ENCODE results near the gene MMP11. TPM values are rescaled to one million over a fixed set of nuclear protein-coding genes. Genes with fewer than 3 reads are reported as not detected.

MMP11 gene
- polyA plus RNA-seq, 1 of the 3 experiments (the other 2 are of a cell fraction), result 64.4 TPM

DNA sequence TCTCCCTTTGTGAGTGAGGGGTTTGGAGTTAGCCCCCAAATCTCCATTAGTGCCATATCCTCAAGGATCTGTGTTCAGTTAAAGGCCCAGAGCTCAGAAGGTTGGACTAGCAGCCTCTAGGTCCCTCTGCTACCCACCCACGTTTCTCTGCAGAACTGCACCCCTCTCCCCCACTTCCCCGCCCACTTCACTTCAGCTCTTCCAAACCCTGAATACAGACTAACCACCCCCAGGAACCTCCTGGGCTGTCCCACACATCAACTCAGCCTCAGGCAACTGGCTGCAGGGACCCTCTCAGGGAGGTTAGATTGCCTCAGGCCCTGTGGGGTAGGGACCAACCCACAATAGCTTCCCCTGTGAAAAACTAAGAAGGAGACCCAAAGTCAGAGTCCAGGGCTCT is 19.3 kb upstream of the MMP11 start:
- H3F3A ChIP-seq (replicated peaks; ENCODE audit: insufficient read depth), result no peaks in the 10 kb centered on the region
- H3K79me2 ChIP-seq (ENCODE audit: insufficient read depth), result peaks cover 16% of the 10 kb centered on the region
- POLR2A ChIA-PET, result no interaction called here
- H3K4me3 ChIP-seq (ENCODE audit: low read depth in 2 of 2, low read length in 1 of 2), result no peak overlapping the region
- CTCF ChIA-PET, result interaction anchor here (2.7 kb wide), 1 partner anchor 96 kb away, joined by 6 read pairs; no protein-coding TSS in a partner anchor
- no peak overlapping the region for H3K27ac ChIP-seq (ENCODE audit: low read depth in 2 of 2, low read length in 1 of 2)
- no peak overlapping the region for H2AFZ ChIP-seq (ENCODE audit: low read depth)
- no peaks in the 10 kb centered on the region for H3K36me3 ChIP-seq (replicated peaks in 1 of 2; ENCODE audit: control insufficient read depth in 1 of 2, insufficient read depth in 2 of 2, low read length in 1 of 2)
- WGBS (ENCODE audit: low lambda C conversion rate), result 85% methylated on average over 2 of the region's 2 CpGs
- H3K4me2 ChIP-seq, result no peak overlapping the region
- H3K27me3 ChIP-seq (ENCODE audit: insufficient read depth), result no peaks in the 10 kb centered on the region
- H3K4me1 ChIP-seq (ENCODE audit: control insufficient read depth in 1 of 2, insufficient read depth in 2 of 2, low read depth in 1 of 2, low read length in 1 of 2), result peaks cover 0 to 10% of the 10 kb centered on the region in 2 experiments; a peak in 2 of 4 replicates
- no peak for DNase-seq
- H3K9me3 ChIP-seq, result no peaks in the 10 kb centered on the region
- TF ChIP-seq USF2 (IDR thresholded peaks at IDR 0.05; ENCODE audit: borderline replicate concordance, low read depth, low read length), result no peak
- no peak for TF ChIP-seq TAF1 (IDR thresholded peaks at IDR 0.05; ENCODE audit: borderline replicate concordance, low read depth, low read length)
- TF ChIP-seq YY1 (IDR thresholded peaks at IDR 0.05; ENCODE audit: low read depth), result no peak
- no peak for TF ChIP-seq SIN3A (IDR thresholded peaks at IDR 0.05; ENCODE audit: borderline replicate concordance, low read depth, low read length)
- no peak for TF ChIP-seq MEF2A (IDR thresholded peaks at IDR 0.05; ENCODE audit: borderline replicate concordance, low read depth)
- no peak for TF ChIP-seq MAX (IDR thresholded peaks at IDR 0.05; ENCODE audit: low read depth)
- TF ChIP-seq, protein P1, sequence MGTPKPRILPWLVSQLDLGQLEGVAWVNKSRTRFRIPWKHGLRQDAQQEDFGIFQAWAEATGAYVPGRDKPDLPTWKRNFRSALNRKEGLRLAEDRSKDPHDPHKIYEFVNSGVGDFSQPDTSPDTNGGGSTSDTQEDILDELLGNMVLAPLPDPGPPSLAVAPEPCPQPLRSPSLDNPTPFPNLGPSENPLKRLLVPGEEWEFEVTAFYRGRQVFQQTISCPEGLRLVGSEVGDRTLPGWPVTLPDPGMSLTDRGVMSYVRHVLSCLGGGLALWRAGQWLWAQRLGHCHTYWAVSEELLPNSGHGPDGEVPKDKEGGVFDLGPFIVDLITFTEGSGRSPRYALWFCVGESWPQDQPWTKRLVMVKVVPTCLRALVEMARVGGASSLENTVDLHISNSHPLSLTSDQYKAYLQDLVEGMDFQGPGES (IDR thresholded peaks at IDR 0.05; ENCODE audit: low read depth, low read length), result no peak
- TF ChIP-seq, protein P2, sequence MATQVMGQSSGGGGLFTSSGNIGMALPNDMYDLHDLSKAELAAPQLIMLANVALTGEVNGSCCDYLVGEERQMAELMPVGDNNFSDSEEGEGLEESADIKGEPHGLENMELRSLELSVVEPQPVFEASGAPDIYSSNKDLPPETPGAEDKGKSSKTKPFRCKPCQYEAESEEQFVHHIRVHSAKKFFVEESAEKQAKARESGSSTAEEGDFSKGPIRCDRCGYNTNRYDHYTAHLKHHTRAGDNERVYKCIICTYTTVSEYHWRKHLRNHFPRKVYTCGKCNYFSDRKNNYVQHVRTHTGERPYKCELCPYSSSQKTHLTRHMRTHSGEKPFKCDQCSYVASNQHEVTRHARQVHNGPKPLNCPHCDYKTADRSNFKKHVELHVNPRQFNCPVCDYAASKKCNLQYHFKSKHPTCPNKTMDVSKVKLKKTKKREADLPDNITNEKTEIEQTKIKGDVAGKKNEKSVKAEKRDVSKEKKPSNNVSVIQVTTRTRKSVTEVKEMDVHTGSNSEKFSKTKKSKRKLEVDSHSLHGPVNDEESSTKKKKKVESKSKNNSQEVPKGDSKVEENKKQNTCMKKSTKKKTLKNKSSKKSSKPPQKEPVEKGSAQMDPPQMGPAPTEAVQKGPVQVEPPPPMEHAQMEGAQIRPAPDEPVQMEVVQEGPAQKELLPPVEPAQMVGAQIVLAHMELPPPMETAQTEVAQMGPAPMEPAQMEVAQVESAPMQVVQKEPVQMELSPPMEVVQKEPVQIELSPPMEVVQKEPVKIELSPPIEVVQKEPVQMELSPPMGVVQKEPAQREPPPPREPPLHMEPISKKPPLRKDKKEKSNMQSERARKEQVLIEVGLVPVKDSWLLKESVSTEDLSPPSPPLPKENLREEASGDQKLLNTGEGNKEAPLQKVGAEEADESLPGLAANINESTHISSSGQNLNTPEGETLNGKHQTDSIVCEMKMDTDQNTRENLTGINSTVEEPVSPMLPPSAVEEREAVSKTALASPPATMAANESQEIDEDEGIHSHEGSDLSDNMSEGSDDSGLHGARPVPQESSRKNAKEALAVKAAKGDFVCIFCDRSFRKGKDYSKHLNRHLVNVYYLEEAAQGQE (IDR thresholded peaks at IDR 0.05; ENCODE audit: low read depth, low read length), result no peak
- TF ChIP-seq FOXM1 (IDR thresholded peaks at IDR 0.05; ENCODE audit: low read depth), result no peak
- no peak for TF ChIP-seq CHD2 (IDR thresholded peaks at IDR 0.05; ENCODE audit: low read length, partially characterized antibody)
- H3K9me2 ChIP-seq, result no peaks in the 10 kb centered on the region
- H3K9ac ChIP-seq, result no peak overlapping the region
- no peaks in the 10 kb centered on the region for H4K20me1 ChIP-seq (ENCODE audit: insufficient read depth)

All from SK-N-SH (cell line).